Stimulated activated CD4-positive, alpha-beta T cell treated with anti-CD3 and anti-CD28 coated beads, Interleukin-1b, Interleukin-23, amount 100 ng/mL, for 4 hours (primary cell): ENCODE measurements around the gene BCL2L1.
"Not testable (repeated sequence)": the region's sequence is repeated elsewhere in the genome, so short reads cannot be mapped to it uniquely, and the experiment has no call there.

ENCODE experiments used
- DNase-seq, 2 donors: peaks; one replicate each; pipeline ENCODE4 v3.0.0-alpha.2; 2020; ENCODE audit warnings: low read depth in 2 of 2

BCL2L1 gene

GRCh38 chr20:31648104-31648503 is 74.6 kb downstream of the BCL2L1 start:
- not testable (repeated sequence) for DNase-seq

- no peak for DNase-seq
These were observed 78.0 kb downstream of the BCL2L1 start for GRCh38 chr20:31644701-31645100.

- no peak for DNase-seq
These were observed 79.1 kb downstream of the BCL2L1 start for GRCh38 chr20:31643522-31643921.

DNA sequence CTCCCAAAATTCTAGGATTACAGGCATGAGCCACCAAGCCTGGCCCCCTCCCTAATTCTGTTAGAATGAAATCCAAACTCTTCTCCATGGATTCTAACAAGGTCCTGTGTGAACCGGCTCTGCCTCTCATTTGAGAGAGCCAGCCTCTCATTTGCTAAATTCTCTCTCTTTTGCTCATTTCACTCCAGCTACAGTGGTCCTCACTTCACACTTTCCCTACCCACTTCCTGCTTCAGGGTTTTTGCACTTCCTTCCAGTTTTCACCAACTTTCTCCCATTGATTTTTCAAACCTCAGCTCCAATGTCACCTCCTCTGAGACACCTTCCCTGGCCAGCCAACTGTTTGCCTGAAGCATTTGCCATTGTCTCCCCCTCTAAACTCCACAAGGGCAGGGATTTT is 79.8 kb downstream of the BCL2L1 start:
- DNase-seq = no peak

GRCh38 chr20:31641391-31641790 is 81.3 kb downstream of the BCL2L1 start:
- DNase-seq = no peak

DNA sequence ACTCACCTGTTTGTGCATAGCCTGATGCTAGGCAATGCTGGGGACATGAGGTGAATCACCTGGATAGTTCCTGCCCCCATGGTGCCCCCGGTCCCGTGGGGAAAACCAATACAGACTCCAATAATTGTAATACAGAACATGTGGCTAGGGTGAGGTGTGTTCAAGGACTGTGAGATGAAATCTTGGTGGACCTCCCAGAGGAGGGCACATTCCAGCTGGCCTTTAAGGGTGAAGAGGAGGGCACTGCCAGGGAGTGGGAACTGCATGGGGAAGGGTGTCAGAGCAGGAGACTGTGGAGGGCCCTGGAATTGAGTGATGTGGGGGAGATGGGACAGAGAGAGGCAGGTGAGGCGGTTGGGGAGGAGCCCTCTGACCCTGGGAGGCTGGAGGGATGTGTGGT is 82.4 kb downstream of the BCL2L1 start:
- no peak for DNase-seq

DNA sequence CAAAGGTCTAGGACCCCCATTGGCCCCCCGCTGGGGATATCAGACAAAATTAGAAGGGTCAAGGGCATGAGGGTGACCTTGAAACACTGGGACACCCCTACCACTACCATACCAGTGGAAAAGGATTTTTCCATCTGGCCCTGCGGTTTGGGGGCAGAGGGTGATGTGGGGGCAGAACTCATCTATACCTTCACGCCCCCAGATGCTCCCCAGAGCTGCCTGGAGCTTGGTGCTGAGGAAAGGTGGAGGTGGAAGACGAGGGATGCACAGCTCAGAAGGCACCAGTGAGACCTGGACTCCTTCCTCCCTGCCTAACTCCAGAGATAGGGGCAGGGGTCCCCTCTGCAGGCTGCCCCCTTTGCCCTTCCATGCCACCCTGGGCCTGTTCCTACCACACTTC is 83.9 kb downstream of the BCL2L1 start:
- no peak for DNase-seq

GRCh38 chr20:31638317-31638716 is 84.4 kb downstream of the BCL2L1 start:
- no peak for DNase-seq

- DNase-seq = no peak
These were observed 85.0 kb downstream of the BCL2L1 start, which contains the start of gene COX4I2 for GRCh38 chr20:31637660-31638059. Gene COX4I2 (plus strand): TSS chr20:31637912. CDS start chr20:31639018, 1,106 bp downstream.

DNA sequence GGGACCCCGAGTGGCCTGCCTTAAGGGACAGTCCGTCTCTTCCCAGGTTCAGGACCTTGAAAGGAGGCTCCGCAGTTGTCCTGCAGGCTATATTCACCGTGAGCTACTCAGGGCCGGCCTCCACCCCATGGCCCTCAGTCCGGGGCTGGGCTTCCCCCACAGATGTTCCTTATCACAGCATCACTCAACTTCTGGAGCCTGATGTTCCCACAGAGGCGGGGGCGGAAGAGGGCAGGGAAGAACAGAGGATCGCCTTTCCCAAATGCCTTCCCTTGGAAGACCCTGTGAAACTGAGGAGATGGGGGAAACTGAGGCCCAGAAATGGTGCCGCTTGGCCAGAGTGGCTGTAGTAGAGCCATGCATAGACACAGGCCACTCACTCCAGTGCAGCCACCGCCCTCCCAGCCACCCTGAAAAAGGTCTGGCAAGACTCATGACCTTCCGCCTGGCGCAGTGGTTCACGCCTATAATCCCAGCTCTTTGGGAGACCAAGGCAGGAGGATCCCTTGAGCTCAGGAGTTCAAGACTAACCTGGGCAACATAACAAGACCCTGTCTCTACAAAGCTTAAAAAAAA is 89.2 kb downstream of the BCL2L1 start:
- no peak for DNase-seq

DNA sequence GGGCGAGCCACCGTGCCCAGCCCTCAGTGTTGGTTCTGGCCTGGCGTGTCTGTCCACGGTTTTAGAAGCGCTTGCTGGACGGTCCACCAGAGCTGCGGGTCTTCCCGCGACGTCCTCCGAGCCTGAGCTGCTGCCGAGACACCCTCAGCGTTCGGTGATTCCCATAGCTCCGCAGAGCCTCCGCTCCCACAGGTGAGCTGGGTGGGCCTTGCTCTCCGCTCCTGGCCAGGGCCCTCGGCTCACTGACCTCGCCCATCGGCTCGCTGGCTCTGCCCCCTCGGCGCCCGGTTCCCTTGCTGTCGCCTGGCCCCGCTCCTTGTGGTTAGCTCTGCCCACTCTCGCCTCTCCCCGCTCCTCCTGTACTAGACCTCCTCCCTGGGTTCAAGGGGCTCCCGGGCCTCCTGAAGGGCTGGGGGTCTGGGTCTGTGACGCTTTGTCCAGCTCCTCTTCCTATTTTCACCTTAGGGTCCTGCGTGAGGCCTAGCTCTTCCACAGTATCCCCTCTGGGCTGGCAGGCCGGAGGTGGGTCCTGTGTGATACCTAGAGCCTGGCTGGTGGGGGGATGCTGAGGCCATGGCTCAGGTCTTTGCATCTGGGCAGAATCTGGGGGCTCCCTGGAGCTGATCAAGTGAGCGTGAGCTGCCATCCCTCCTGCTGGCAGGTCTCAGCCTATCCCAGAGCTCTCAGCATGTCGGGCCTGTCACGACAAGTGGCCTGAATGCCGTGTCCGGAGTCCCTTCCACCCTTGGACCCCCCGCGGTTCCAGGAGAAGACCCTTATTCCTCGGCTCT is 89.9 kb downstream of the BCL2L1 start:
- no peak for DNase-seq

DNA sequence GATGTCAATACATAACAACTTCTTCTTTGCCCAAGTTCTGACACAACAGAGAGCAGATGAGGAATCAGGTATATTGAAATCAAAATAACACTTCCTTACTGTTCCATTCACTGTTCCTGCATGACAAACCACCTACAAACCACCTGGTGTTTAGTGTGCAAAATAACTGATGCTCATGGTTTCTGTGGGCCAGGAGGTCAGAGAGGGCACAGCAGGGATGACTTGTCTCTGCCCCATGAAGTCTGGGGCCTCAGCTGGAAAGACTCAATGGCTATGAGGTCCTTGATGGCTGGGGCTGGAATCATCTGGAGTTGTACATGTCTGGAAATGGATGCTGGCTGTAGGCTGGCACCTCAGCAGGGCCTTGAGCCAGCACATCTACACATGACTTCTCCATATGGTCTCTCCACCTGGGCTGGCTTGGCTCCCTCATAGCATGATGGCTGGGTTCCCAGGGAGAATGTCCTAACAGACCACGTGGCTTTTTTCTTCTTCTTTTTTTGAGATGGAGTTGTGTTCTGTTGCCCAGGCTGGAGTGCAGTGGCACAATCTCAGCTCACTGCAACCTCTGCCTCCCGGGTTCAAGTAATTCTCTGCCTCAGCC is 92.4 kb downstream of the BCL2L1 start:
- no peak for DNase-seq

DNA sequence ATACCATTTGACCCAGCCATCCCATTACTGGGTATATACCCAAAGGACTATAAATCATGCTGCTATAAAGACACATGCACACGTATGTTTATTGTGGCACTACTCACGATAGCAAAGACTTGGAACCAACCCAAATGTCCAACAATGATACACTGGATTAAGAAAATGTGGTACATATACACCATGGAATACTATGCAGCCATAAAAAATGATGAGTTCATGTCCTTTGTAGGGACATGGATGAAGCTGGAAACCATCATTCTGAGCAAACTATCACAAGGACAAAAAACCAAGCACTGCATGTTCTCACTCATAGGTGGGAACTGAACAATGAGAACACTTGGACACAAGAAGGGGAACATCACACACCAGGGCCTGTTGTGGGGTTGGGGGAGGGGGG is 94.6 kb downstream of the BCL2L1 start:
- DNase-seq = not testable (repeated sequence)

GRCh38 chr20:31626534-31626933 is 96.1 kb downstream of the BCL2L1 start:
- not testable (repeated sequence) for DNase-seq

DNA sequence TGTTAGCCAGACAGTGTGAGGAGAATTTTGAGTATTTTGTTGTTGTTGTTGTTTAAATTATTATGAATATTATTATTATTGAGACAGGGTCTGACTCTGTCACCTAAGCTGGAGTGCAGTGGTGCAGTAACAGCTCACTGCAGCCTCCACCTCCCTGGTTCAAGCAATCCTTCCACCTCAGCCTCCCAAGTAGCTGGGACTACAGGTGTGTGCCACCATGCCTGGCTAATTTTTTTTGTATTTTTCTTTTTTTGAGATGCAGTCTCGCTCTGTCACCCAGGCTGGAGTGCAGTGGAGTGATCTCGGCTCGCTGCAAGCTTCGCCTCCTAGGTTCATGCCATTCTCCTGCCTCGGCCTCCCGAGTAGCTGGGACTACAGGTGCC is 99.6 kb downstream of the BCL2L1 start:
- not testable (repeated sequence) for DNase-seq

DNA sequence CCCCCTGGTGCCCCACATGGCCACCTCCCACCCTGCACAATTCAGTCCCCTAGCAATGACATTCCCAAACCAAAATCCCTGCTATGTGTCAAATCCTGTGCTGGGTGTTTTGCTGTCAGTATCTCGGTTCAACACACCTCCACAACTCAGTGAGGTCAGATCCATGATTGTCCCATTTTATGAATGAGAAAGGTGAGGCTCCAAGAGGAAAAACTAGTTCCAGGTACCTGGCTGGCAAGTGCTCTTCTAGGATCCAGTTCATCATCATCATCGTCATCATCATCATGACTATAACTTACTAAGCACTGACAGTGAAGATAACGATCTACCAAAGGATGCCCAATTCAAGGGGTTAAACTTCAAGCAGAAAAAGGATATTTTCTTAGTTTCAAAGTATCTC is 102.4 kb downstream of the BCL2L1 start:
- DNase-seq = no peak

- DNase-seq = no peak
These were observed 105.1 kb downstream of the BCL2L1 start for GRCh38 chr20:31617432-31618104.

DNA sequence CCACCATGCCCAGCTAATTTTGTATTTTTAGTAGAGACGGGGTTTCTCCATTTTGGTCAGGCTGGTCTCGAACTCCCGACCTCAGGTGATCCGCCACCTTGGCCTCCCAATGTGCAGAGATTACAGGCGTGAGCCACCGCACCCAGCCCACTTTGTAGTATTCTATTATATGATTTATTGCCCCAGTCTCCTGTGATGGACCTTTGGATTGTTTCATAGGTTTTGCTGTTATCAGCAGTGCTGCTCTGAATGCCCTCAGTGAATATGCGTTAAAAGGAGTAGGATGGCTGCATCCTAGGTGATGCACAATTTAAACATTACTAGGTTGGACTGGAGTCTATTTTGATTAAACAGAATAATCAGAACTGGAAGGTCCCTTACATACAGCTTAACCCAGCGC is 107.3 kb downstream of the BCL2L1 start:
- DNase-seq = no peak
